Hepatocyte (in vitro differentiated cells): ENCODE results near the gene WNT6. TPM values are rescaled to one million over a fixed set of nuclear protein-coding genes. Genes with fewer than 3 reads are reported as not detected.

Experiments
- DNase-seq: peaks from one replicate; pipeline ENCODE4 v3.0.0-alpha.2; 2016; ENCODE audit warnings: low spot score
- H2AFZ ChIP-seq: fragments of 200-600 bp; sonication (generic); 2 replicates; pipeline ENCODE4 v1.6.0; 2016; ENCODE audit warnings: antibody characterized with exemption, mild to moderate bottlenecking
- H3K27ac ChIP-seq: fragments of 200-600 bp; sonication (generic); 2 replicates; pipeline ENCODE4 v1.5.1; 2016; ENCODE audit warnings: mild to moderate bottlenecking
- H3K27me3 ChIP-seq: fragments of 200-600 bp; sonication (generic); 2 replicates; pipeline ENCODE4 v1.6.1; 2016
- H3K36me3 ChIP-seq: fragments of 200-600 bp; sonication (generic); replicated peaks from 2 replicates; pipeline ENCODE4 v1.5.1; 2016; ENCODE audit warnings: low read depth; ENCODE audit not compliant: insufficient read depth
- H3K4me1 ChIP-seq: fragments of 200-600 bp; sonication (generic); 2 replicates; pipeline ENCODE4 v1.5.1; 2016; ENCODE audit warnings: mild to moderate bottlenecking, moderate library complexity; ENCODE audit not compliant: insufficient read depth
- H3K4me2 ChIP-seq: fragments of 200-600 bp; sonication (generic); 2 replicates; pipeline ENCODE4 v1.6.0; 2016
- H3K4me3 ChIP-seq: fragments of 200-600 bp; sonication (generic); 2 replicates; pipeline ENCODE4 v1.5.1; 2016; ENCODE audit warnings: mild to moderate bottlenecking
- H3K79me2 ChIP-seq: fragments of 200-600 bp; sonication (generic); 2 replicates; pipeline ENCODE4 v1.6.0; 2017; ENCODE audit warnings: mild to moderate bottlenecking
- H3K9me2 ChIP-seq: fragments of 200-600 bp; sonication (generic); replicated peaks from 2 replicates; pipeline ENCODE4 v1.6.0; 2017; ENCODE audit warnings: mild to moderate bottlenecking; ENCODE audit not compliant: insufficient read depth
- H3K9me3 ChIP-seq: fragments of 200-600 bp; sonication (generic); 2 replicates; pipeline ENCODE4 v1.5.1; 2016; ENCODE audit warnings: low read depth, mild to moderate bottlenecking
- H4K20me1 ChIP-seq: fragments of 200-600 bp; sonication (generic); 2 replicates; pipeline ENCODE4 v1.6.0; 2016; ENCODE audit warnings: mild to moderate bottlenecking; ENCODE audit not compliant: insufficient read depth, poor library complexity, severe bottlenecking
- CTCF ChIP-seq: fragments of 200-600 bp; sonication (generic); IDR thresholded peaks from 2 replicates; pipeline ENCODE4 v1.5.1; 2016; ENCODE audit warnings: antibody characterized with exemption, mild to moderate bottlenecking; ENCODE audit not compliant: poor library complexity
- EZH2 ChIP-seq: fragments of 200-600 bp; sonication (generic); IDR thresholded peaks from 2 replicates; pipeline ENCODE4 v1.6.1; 2016; ENCODE audit warnings: antibody characterized with exemption, mild to moderate bottlenecking, borderline replicate concordance
- EZH2phosphoT487 ChIP-seq: fragments of 200-600 bp; sonication (generic); IDR thresholded peaks from one replicate; pipeline ENCODE4 v1.6.1; 2018; ENCODE audit warnings: antibody characterized with exemption, mild to moderate bottlenecking, low read depth, moderate library complexity; ENCODE audit not compliant: unreplicated experiment, severe bottlenecking
- WGBS: methylation state at CpG from one replicate; pipeline ENCODE4 v1.1.6; 2016; ENCODE audit warnings: low lambda C conversion rate; ENCODE audit errors: missing lambda C conversion rate; 5-methylcytosine and 5-hydroxymethylcytosine counted together
- polyA plus RNA-seq: library from polyadenylated mRNA; unstranded; fragments of >200 nt; fragmentation: Nextera tagmentation; extraction: Ambion mirVana; gene quantifications from 2 replicates; pipeline ENCODE4 v1.2.1, GENCODE V29; 2016
- total RNA-seq: library from RNA; depleted of rRNA; stranded (reverse); fragments of >200 nt; gene quantifications from 2 replicates; pipeline ENCODE4 v1.2.3, GENCODE V29; 2014

The WNT6 gene
- total and polyA plus RNA-seq, 2 experiments from 2014 or later = 7.1 to 22.8 TPM

GRCh38 chr2:218878926-218879761 is 19.5 kb downstream of the WNT6 start:
- no peak for DNase-seq
- no peaks in the 10 kb centered on the region for H3K9me2 ChIP-seq
- no peak overlapping the region for H3K4me3 ChIP-seq
- no peak overlapping the region for H2AFZ ChIP-seq
- H3K4me2 ChIP-seq = peak overlapping the region; percentile 87
- peaks cover 13% of the 10 kb centered on the region for H3K4me1 ChIP-seq
- H3K9me3 ChIP-seq = no peaks in the 10 kb centered on the region
- peaks cover 87% of the 10 kb centered on the region for H3K27me3 ChIP-seq
- H4K20me1 ChIP-seq = no peaks in the 10 kb centered on the region
- H3K79me2 ChIP-seq = no peaks in the 10 kb centered on the region
- H3K36me3 ChIP-seq = no peaks in the 10 kb centered on the region
- no peak for TF ChIP-seq EZH2
- TF ChIP-seq CTCF = no peak
- TF ChIP-seq EZH2phosphoT487 = no peak
- H3K27ac ChIP-seq = no peak overlapping the region
- WGBS = 47% methylated on average over 13 of the region's 16 CpGs

- TF ChIP-seq EZH2 (no peak), EZH2phosphoT487 (no peak), CTCF (no peak)
- Histone ChIP-seq H3K4me1 (peaks cover 13% of the 10 kb centered on the region), H3K27me3 (peaks cover 87% of the 10 kb centered on the region), H4K20me1 (no peaks in the 10 kb centered on the region), H3K79me2 (no peaks in the 10 kb centered on the region), H2AFZ (no peak overlapping the region), H3K4me2 (peak overlapping the region; percentile 87), H3K27ac (no peak overlapping the region), H3K36me3 (no peaks in the 10 kb centered on the region), H3K9me2 (no peaks in the 10 kb centered on the region), H3K4me3 (no peak overlapping the region), H3K9me3 (no peaks in the 10 kb centered on the region)
- DNase-seq = no peak
- WGBS = 14% methylated on average over 11 of the region's 11 CpGs
Measured at GRCh38 chr2:218879776-218880101, 20.1 kb downstream of the WNT6 start.

- Histone ChIP-seq H2AFZ (no peak within 1 kb of the TSS), H3K36me3 (no peaks in the 10 kb centered on the region), H3K9me2 (no peaks in the 10 kb centered on the region), H4K20me1 (no peaks in the 10 kb centered on the region), H3K4me1 (peaks cover 13% of the 10 kb centered on the region), H3K4me2 (peak within 1 kb of the TSS; percentile 87), H3K79me2 (no peaks in the 10 kb centered on the region), H3K9me3 (no peaks in the 10 kb centered on the region), H3K27ac (no peak within 1 kb of the TSS), H3K27me3 (peaks cover 88% of the 10 kb centered on the region), H3K4me3 (peak within 1 kb of the TSS; percentile 7)
- DNase-seq = no peak
- TF ChIP-seq CTCF (no peak), EZH2 (peak; percentile 71)
- 3% methylated on average over 21 of the region's 58 CpGs for WGBS
Measured at GRCh38 chr2:218880102-218880858, 20.7 kb downstream of the WNT6 start, which contains the start of gene WNT10A. WNT10A (plus strand) TSS chr2:218880852; CDS start chr2:218880996, 144 bp downstream.
